Motor neuron (in vitro differentiated cells): Measurements from ENCODE around the gene OSBPL2. TPM values are rescaled to one million over a fixed set of nuclear protein-coding genes. Genes with fewer than 3 reads are reported as not detected.

Source experiments
- ATAC-seq, 8 experiments: fragments of 200-7000 bp; cut with Tn5 transposase; replicated peaks in 6 of 8; 2 replicates each; pipeline ENCODE4 v1.8.0; 2021; ENCODE audit warnings: mild to moderate bottlenecking in 8 of 8, moderate library complexity in 8 of 8
- H3K27ac ChIP-seq, 2 donors: fragments of 250-450 bp; sonication (Bioruptor Pico); 2 replicates each; pipeline ENCODE4 v1.9.0; 2021; ENCODE audit warnings: antibody characterized with exemption in 2 of 2, mild to moderate bottlenecking in 2 of 2, moderate library complexity in 1 of 2
- H3K4me1 ChIP-seq, 2 donors: fragments of 250-450 bp; sonication (Bioruptor Pico); replicated peaks in 1 of 2; 2 replicates each; pipeline ENCODE4 v1.6.1; 2021; ENCODE audit warnings: antibody characterized with exemption in 2 of 2, mild to moderate bottlenecking in 2 of 2, moderate library complexity in 1 of 2
- H3K4me3 ChIP-seq, 5 donors: fragments of 250-450 bp; sonication (Bioruptor Pico); 2 replicates each; pipeline ENCODE4 v1.9.0; 2021; ENCODE audit warnings: antibody characterized with exemption in 5 of 5, mild to moderate bottlenecking in 5 of 5, moderate library complexity in 4 of 5
- WGBS, 10 experiments: fragments of 450-650 bp; shearing (Covaris generic); methylation state at CpG; one replicate each; pipeline ENCODE4 v1.0.0; 2022; 5-methylcytosine and 5-hydroxymethylcytosine counted together
- in situ Hi-C, 9 experiments: fragments of 400-800 bp; cut with MboI; loops; one replicate each; pipeline ENCODE4 v1.15.0; 2021; ENCODE audit warnings: low sequenced_read_pairs in 9 of 9, low pct_unique_long_range_greater_than_20kb in 2 of 9; ENCODE audit not compliant: unreplicated experiment in 9 of 9
- total RNA-seq, 8 experiments: library from RNA; unstranded; fragments of 300-600 nt; gene quantifications; 2 replicates each; pipeline versions ENCODE4 v1.2.3 to v1.2.4, GENCODE V29; 2022

The OSBPL2 gene
- 10 to 100 TPM; 22.4 to 33.4 (median 26.6) TPM for total RNA-seq

- 0 to 80% (median 11%) methylated on average over 1 to 5 of the region's 55 CpGs; no CpG with 5 or more reads in 4 of the 10 experiments for WGBS, 10 experiments
- ATAC-seq = peak; percentile 85 to 98 (median 89)
- peaks cover 39 to 44% of the 10 kb centered on the region in 2 donors for H3K4me1 ChIP-seq
- peak within 1 kb of the TSS; percentile 54 to 87 (median 62) for H3K4me3 ChIP-seq
- H3K27ac ChIP-seq = peak within 1 kb of the TSS; percentile 87 to 89
- in situ Hi-C loops = no loop called here
Measured at GRCh38 chr20:62237801-62238568, at the start of gene OSBPL2. Gene OSBPL2, plus strand, starts transcription at chr20:62238521. Its CDS starts 17,664 bp downstream, at chr20:62256185.

GRCh38 chr20:62190639-62191411 lies 47.5 kb upstream of the OSBPL2 start:
- no peak overlapping the region for H3K4me3 ChIP-seq
- in situ Hi-C loops = loop anchor here in 1 of 9 experiments (25.0 kb wide), 1 partner anchor 196 kb away; the partner anchor contains the start of gene RPS21
- WGBS, 10 experiments = 33 to 100% (median 79%) methylated on average over 1 to 15 of the region's 25 CpGs; no CpG with 5 or more reads in 2 of the 10 experiments
- no peak for ATAC-seq
- no peaks in the 10 kb centered on the region for H3K4me1 ChIP-seq
- H3K27ac ChIP-seq = no peak overlapping the region

- Histone ChIP-seq H3K4me1 (no peaks in the 10 kb centered on the region), H3K27ac (no peak overlapping the region), H3K4me3 (no peak overlapping the region)
- in situ Hi-C loops = loop anchor here in 1 of 9 experiments (25.0 kb wide), 1 partner anchor 195 kb away; the partner anchor contains the start of gene RPS21
- no peak for ATAC-seq
- WGBS, 10 experiments = 56 to 93% (median 92%) methylated on average over 3 to 10 of the region's 14 CpGs; no CpG with 5 or more reads in 7 of the 10 experiments
Measured at GRCh38 chr20:62191781-62192559, 46.4 kb upstream of the OSBPL2 start.

- H3K4me3 ChIP-seq = no peak overlapping the region
- ATAC-seq = no peak
- no peak overlapping the region for H3K27ac ChIP-seq
- no peaks in the 10 kb centered on the region for H3K4me1 ChIP-seq
- 40 to 100% (median 85%) methylated on average over 1 to 9 of the region's 10 CpGs; no CpG with 5 or more reads in 4 of the 10 experiments for WGBS, 10 experiments
- in situ Hi-C loops = loop anchor here in 1 of 9 experiments (25.0 kb wide), 1 partner anchor 195 kb away; the partner anchor contains the start of gene RPS21
Measured at GRCh38 chr20:62192635-62193034, 45.7 kb upstream of the OSBPL2 start.

GRCh38 chr20:62193079-62194025 lies 45.0 kb upstream of the OSBPL2 start:
- in situ Hi-C loops = loop anchor here in 1 of 9 experiments (25.0 kb wide), 1 partner anchor 194 kb away; the partner anchor contains the start of gene RPS21
- Histone ChIP-seq H3K4me1 (no peaks in the 10 kb centered on the region), H3K27ac (no peak overlapping the region), H3K4me3 (no peak overlapping the region)
- 71 to 98% (median 88%) methylated on average over 4 to 15 of the region's 29 CpGs for WGBS, 10 experiments
- ATAC-seq = no peak

GRCh38 chr20:62195075-62195405 lies 43.3 kb upstream of the OSBPL2 start:
- H3K27ac ChIP-seq = no peak overlapping the region
- H3K4me3 ChIP-seq = no peak overlapping the region
- H3K4me1 ChIP-seq = no peaks in the 10 kb centered on the region
- ATAC-seq = no peak
- in situ Hi-C loops = loop anchor here in 1 of 9 experiments (25.0 kb wide), 1 partner anchor 192 kb away; the partner anchor contains the start of gene RPS21
- 76 to 100% (median 90%) methylated on average over 1 to 8 of the region's 8 CpGs; no CpG with 5 or more reads in 1 of the 10 experiments for WGBS, 10 experiments

GRCh38 chr20:62195736-62196135 lies 42.6 kb upstream of the OSBPL2 start:
- in situ Hi-C loops = loop anchor here in 1 of 9 experiments (25.0 kb wide), 1 partner anchor 192 kb away; the partner anchor contains the start of gene RPS21
- no peak for ATAC-seq
- WGBS, 10 experiments = 80 to 100% (median 93%) methylated on average over 1 to 7 of the region's 10 CpGs; no CpG with 5 or more reads in 4 of the 10 experiments
- no peak overlapping the region for H3K27ac ChIP-seq
- no peak overlapping the region for H3K4me3 ChIP-seq
- H3K4me1 ChIP-seq = no peaks in the 10 kb centered on the region

GRCh38 chr20:62196286-62196685 lies 42.0 kb upstream of the OSBPL2 start:
- no peak for ATAC-seq
- no peak overlapping the region for H3K4me3 ChIP-seq
- no peak overlapping the region for H3K27ac ChIP-seq
- H3K4me1 ChIP-seq = no peaks in the 10 kb centered on the region
- 76 to 97% (median 92%) methylated on average over 2 to 9 of the region's 10 CpGs; no CpG with 5 or more reads in 1 of the 10 experiments for WGBS, 10 experiments
- in situ Hi-C loops = loop anchor here in 1 of 9 experiments (25.0 kb wide), 1 partner anchor 191 kb away; the partner anchor contains the start of gene RPS21

GRCh38 chr20:62197311-62197710 lies 41.0 kb upstream of the OSBPL2 start:
- H3K4me3 ChIP-seq = no peak overlapping the region
- 0 to 100% (median 93%) methylated on average over 1 to 8 of the region's 9 CpGs; no CpG with 5 or more reads in 3 of the 10 experiments for WGBS, 10 experiments
- no peaks in the 10 kb centered on the region for H3K4me1 ChIP-seq
- in situ Hi-C loops = loop anchor here in 1 of 9 experiments (25.0 kb wide), 1 partner anchor 190 kb away; the partner anchor contains the start of gene RPS21
- H3K27ac ChIP-seq = no peak overlapping the region
- ATAC-seq = no peak

GRCh38 chr20:62197801-62198200 lies 40.5 kb upstream of the OSBPL2 start:
- WGBS, 10 experiments = 83 to 100% (median 90%) methylated on average over 1 to 14 of the region's 18 CpGs; no CpG with 5 or more reads in 1 of the 10 experiments
- in situ Hi-C loops = loop anchor here in 1 of 9 experiments (25.0 kb wide), 1 partner anchor 190 kb away; the partner anchor contains the start of gene RPS21
- H3K4me1 ChIP-seq = no peaks in the 10 kb centered on the region
- H3K27ac ChIP-seq = no peak overlapping the region
- H3K4me3 ChIP-seq = no peak overlapping the region
- no peak for ATAC-seq

GRCh38 chr20:62198496-62198895 lies 39.8 kb upstream of the OSBPL2 start:
- ATAC-seq = no peak
- H3K27ac ChIP-seq = no peak overlapping the region
- 90 to 100% (median 97%) methylated on average over 2 to 4 of the region's 17 CpGs; no CpG with 5 or more reads in 6 of the 10 experiments for WGBS, 10 experiments
- no peaks in the 10 kb centered on the region for H3K4me1 ChIP-seq
- in situ Hi-C loops = loop anchor here in 1 of 9 experiments (25.0 kb wide), 1 partner anchor 189 kb away; the partner anchor contains the start of gene RPS21
- H3K4me3 ChIP-seq = no peak overlapping the region
